ENCODE data around the gene SOD2. TPM values are rescaled to one million over a fixed set of nuclear protein-coding genes. Genes with fewer than 3 reads are reported as not detected.

The SOD2 gene
- total RNA-seq, 1 experiment from 2014 or later = 98.6 TPM

DNA sequence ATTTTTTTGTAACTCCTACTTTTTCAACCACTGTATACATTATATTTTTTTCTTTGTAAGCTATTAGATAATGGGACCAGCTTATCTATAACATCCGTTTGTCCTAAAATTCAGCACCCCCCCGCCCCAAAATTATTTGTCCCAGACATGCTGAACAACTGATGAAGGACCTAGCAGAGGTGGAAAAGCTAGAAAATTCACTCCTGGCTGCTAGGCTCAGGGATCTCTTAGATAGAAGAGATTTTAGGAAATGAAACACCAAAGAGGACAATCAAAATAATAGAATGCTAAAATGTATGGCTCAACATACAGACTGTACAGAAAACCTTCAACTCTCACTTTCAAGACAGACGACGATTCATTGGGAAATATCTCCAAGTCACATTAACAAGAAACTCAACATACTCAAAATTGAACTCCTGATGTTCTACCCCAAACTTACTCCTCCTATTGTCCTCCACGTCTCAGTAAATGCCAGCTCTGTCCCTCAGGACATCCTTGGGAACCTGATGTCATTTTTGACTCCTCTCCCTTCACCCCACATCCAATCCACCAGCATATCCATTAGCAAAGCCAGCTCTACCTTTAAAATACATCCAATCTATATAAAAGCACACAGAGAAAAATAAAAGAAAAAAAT, 4.7 kb downstream of the SOD2 start:
- no peaks in the 10 kb centered on the region for H3K27me3 ChIP-seq (ENCODE audit: insufficient read depth, low read length)
- no peak overlapping the region for H3K4me3 ChIP-seq (replicated peaks in 1 of 2; ENCODE audit: low read depth in 1 of 2, low read length in 2 of 2)
- RAD21 ChIA-PET (ENCODE audit: low non-redundant PET in 1 of 2, low total read pairs in 2 of 2, uncharacterized antibody in 2 of 2, unreplicated experiment in 2 of 2) = interaction anchor here in 1 of 2 experiments (0.6 kb wide), 1 partner anchor 8 kb away, joined by 4 read pairs; no protein-coding TSS in a partner anchor
- H3K4me2 ChIP-seq (ENCODE audit: low read length) = no peak overlapping the region
- no TSS peak for BruUV-seq (replicated peaks)
- H3K9me2 ChIP-seq (ENCODE audit: insufficient read depth) = no peaks in the 10 kb centered on the region
- intact Hi-C loops (cut with micrococcal nuclease) = no loop called here
- no peaks in the 10 kb centered on the region for H3K9me3 ChIP-seq (ENCODE audit: control insufficient read depth in 1 of 2, insufficient read depth in 1 of 2, low read depth in 1 of 2, low read length in 2 of 2)
- ATAC-seq (no peak), DNase-seq (ENCODE audit: low read depth, low spot score) (no peak)
- H2AFZ ChIP-seq (ENCODE audit: low read depth, low read length, poor library complexity, severe bottlenecking) = no peak overlapping the region
- no peak overlapping the region for H3K27ac ChIP-seq (ENCODE audit: low read depth, low read length)
- CTCF ChIA-PET = interaction anchor here (0.6 kb wide), 1 partner anchor 238 kb away, joined by 3 read pairs; no protein-coding TSS in a partner anchor
- no peak overlapping the region for H3K9ac ChIP-seq (ENCODE audit: low read length)
- H3K79me2 ChIP-seq (ENCODE audit: insufficient read depth, low read length) = peaks cover 68% of the 10 kb centered on the region
- TF ChIP-seq, protein P1, sequence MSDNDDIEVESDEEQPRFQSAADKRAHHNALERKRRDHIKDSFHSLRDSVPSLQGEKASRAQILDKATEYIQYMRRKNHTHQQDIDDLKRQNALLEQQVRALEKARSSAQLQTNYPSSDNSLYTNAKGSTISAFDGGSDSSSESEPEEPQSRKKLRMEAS (IDR thresholded peaks at IDR 0.05) = no peak
- no peak for TF ChIP-seq EGR1 (IDR thresholded peaks at IDR 0.05; ENCODE audit: low read depth)
- no peak for TF ChIP-seq JUND (IDR thresholded peaks at IDR 0.05)
- TF ChIP-seq ZFX (IDR thresholded peaks at IDR 0.05) = no peak
- no peak for TF ChIP-seq SIN3A (IDR thresholded peaks at IDR 0.05; ENCODE audit: low read depth)
- TF ChIP-seq POLR2AphosphoS5 (IDR thresholded peaks at IDR 0.05; ENCODE audit: low read depth, low read length) = no peak
- TF ChIP-seq FOSL1 (IDR thresholded peaks at IDR 0.05; ENCODE audit: low read depth) = no peak
- TF ChIP-seq EZH2 (IDR thresholded peaks at IDR 0.05) = no peak
- no peak for TF ChIP-seq SRF (IDR thresholded peaks at IDR 0.05; ENCODE audit: low read depth)
- TF ChIP-seq CEBPB (IDR thresholded peaks at IDR 0.05; ENCODE audit: low read depth) = no peak
- TF ChIP-seq SP1 (IDR thresholded peaks at IDR 0.05; ENCODE audit: low read depth) = no peak
- no peak for TF ChIP-seq ELF1 (IDR thresholded peaks at IDR 0.05; ENCODE audit: borderline replicate concordance, low read depth)
- TF ChIP-seq POLR2A (IDR thresholded peaks at IDR 0.05; ENCODE audit: borderline replicate concordance, extremely low read depth, insufficient read depth, insufficient read length) = no peak
- TF ChIP-seq, protein P2, sequence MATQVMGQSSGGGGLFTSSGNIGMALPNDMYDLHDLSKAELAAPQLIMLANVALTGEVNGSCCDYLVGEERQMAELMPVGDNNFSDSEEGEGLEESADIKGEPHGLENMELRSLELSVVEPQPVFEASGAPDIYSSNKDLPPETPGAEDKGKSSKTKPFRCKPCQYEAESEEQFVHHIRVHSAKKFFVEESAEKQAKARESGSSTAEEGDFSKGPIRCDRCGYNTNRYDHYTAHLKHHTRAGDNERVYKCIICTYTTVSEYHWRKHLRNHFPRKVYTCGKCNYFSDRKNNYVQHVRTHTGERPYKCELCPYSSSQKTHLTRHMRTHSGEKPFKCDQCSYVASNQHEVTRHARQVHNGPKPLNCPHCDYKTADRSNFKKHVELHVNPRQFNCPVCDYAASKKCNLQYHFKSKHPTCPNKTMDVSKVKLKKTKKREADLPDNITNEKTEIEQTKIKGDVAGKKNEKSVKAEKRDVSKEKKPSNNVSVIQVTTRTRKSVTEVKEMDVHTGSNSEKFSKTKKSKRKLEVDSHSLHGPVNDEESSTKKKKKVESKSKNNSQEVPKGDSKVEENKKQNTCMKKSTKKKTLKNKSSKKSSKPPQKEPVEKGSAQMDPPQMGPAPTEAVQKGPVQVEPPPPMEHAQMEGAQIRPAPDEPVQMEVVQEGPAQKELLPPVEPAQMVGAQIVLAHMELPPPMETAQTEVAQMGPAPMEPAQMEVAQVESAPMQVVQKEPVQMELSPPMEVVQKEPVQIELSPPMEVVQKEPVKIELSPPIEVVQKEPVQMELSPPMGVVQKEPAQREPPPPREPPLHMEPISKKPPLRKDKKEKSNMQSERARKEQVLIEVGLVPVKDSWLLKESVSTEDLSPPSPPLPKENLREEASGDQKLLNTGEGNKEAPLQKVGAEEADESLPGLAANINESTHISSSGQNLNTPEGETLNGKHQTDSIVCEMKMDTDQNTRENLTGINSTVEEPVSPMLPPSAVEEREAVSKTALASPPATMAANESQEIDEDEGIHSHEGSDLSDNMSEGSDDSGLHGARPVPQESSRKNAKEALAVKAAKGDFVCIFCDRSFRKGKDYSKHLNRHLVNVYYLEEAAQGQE (IDR thresholded peaks at IDR 0.05; ENCODE audit: low read depth) = no peak
- TF ChIP-seq EZH2phosphoT487 (IDR thresholded peaks at IDR 0.05; ENCODE audit: borderline replicate concordance) = no peak
- no peak for TF ChIP-seq RAD21 (IDR thresholded peaks at IDR 0.05; ENCODE audit: low read depth)
- TF ChIP-seq TCF7L2 (IDR thresholded peaks at IDR 0.05; ENCODE audit: borderline replicate concordance, extremely low read depth, insufficient read depth, insufficient read length) = no peak
- TF ChIP-seq CBX3 (IDR thresholded peaks at IDR 0.05; ENCODE audit: low read depth) = no peak
- TF ChIP-seq, protein P3, sequence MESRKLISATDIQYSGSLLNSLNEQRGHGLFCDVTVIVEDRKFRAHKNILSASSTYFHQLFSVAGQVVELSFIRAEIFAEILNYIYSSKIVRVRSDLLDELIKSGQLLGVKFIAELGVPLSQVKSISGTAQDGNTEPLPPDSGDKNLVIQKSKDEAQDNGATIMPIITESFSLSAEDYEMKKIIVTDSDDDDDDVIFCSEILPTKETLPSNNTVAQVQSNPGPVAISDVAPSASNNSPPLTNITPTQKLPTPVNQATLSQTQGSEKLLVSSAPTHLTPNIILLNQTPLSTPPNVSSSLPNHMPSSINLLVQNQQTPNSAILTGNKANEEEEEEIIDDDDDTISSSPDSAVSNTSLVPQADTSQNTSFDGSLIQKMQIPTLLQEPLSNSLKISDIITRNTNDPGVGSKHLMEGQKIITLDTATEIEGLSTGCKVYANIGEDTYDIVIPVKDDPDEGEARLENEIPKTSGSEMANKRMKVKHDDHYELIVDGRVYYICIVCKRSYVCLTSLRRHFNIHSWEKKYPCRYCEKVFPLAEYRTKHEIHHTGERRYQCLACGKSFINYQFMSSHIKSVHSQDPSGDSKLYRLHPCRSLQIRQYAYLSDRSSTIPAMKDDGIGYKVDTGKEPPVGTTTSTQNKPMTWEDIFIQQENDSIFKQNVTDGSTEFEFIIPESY (IDR thresholded peaks at IDR 0.05; ENCODE audit: extremely low read depth, insufficient replicate concordance, low read length) = no peak
- TF ChIP-seq, protein P4, sequence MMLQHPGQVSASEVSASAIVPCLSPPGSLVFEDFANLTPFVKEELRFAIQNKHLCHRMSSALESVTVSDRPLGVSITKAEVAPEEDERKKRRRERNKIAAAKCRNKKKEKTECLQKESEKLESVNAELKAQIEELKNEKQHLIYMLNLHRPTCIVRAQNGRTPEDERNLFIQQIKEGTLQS (IDR thresholded peaks at IDR 0.05) = no peak
- POLR2A ChIA-PET = interaction anchor here (0.6 kb wide), 1 partner anchor 441 kb away, joined by 3 read pairs; no protein-coding TSS in a partner anchor
- H4K20me1 ChIP-seq (ENCODE audit: insufficient read depth) = no peaks in the 10 kb centered on the region
- peaks cover 16 to 35% of the 10 kb centered on the region in 2 experiments for H3K36me3 ChIP-seq (ENCODE audit: control insufficient read depth in 1 of 2, insufficient read depth in 2 of 2, low read length in 2 of 2)
- peaks cover 8 to 18% of the 10 kb centered on the region in 2 experiments for H3K4me1 ChIP-seq (ENCODE audit: control insufficient read depth in 1 of 2, insufficient read depth in 2 of 2, low read length in 2 of 2)
